ENCODE measurements around the gene KMT2B.
A peak's percentile ranks its signal among the peaks of the same experiment; 100 is the strongest.
"Not testable (repeated sequence)": the region's sequence is repeated elsewhere in the genome, so short reads cannot be mapped to it uniquely, and the experiment has no call there.

The KMT2B gene

GRCh38 chr19:35717665-35718344 is at the start of gene KMT2B:
KMT2B (plus strand) TSS chr19:35718003; CDS start chr19:35718019, 16 bp downstream.
- no peak for DNase-seq

- no peak for DNase-seq
Measured at GRCh38 chr19:35669566-35669965, 48.2 kb upstream of the KMT2B start.

- DNase-seq, result no peak
Measured at GRCh38 chr19:35669974-35670373, 47.8 kb upstream of the KMT2B start.

- no peak for DNase-seq
Measured at GRCh38 chr19:35670686-35671085, 47.1 kb upstream of the KMT2B start.

- DNase-seq, result no peak
Measured at GRCh38 chr19:35671818-35672217, 46.0 kb upstream of the KMT2B start.

- no peak for DNase-seq
Measured at GRCh38 chr19:35673121-35673804, 44.5 kb upstream of the KMT2B start.

GRCh38 chr19:35675589-35676140 is 42.1 kb upstream of the KMT2B start:
- no peak for DNase-seq

GRCh38 chr19:35689836-35690235 is 28.0 kb upstream of the KMT2B start:
- no peak for DNase-seq

- DNase-seq, result not testable (repeated sequence)
Measured at GRCh38 chr19:35691106-35691505, 26.7 kb upstream of the KMT2B start.

GRCh38 chr19:35692010-35692409 is 25.8 kb upstream of the KMT2B start:
- no peak for DNase-seq

- DNase-seq, result no peak
Measured at GRCh38 chr19:35693422-35693821, 24.4 kb upstream of the KMT2B start.

GRCh38 chr19:35693835-35694599 is 23.8 kb upstream of the KMT2B start:
- DNase-seq, result peak; percentile 82

GRCh38 chr19:35695895-35696422 is 21.8 kb upstream of the KMT2B start:
- DNase-seq, result no peak

GRCh38 chr19:35696835-35697234 is 21.0 kb upstream of the KMT2B start:
- DNase-seq, result no peak

- peak; percentile 96 for DNase-seq
Measured at GRCh38 chr19:35702223-35703012, 15.4 kb upstream of the KMT2B start.

- DNase-seq, result no peak
Measured at GRCh38 chr19:35703343-35703742, 14.5 kb upstream of the KMT2B start.

GRCh38 chr19:35704218-35704617 is 13.6 kb upstream of the KMT2B start, which contains the start of gene ZBTB32:
ZBTB32 (plus strand) TSS chr19:35704558; CDS start chr19:35714627, 10,069 bp downstream.
- no peak for DNase-seq

GRCh38 chr19:35708391-35708790 is 9.4 kb upstream of the KMT2B start:
- DNase-seq, result no peak

- no peak for DNase-seq
Measured at GRCh38 chr19:35710784-35711723, 6.7 kb upstream of the KMT2B start.

GRCh38 chr19:35712567-35713505 is 5.0 kb upstream of the KMT2B start:
- DNase-seq, result no peak

Data from GDM1 (cell line).